Esophagus squamous epithelium (tissue), 4 donors: ENCODE data around the gene GRB7.

Source experiments
- CTCF ChIP-seq, 6 experiments: fragments of 450-650 bp in 4 of 6; fragments of 200-600 bp in 2 of 6; sonication (generic) in 2 of 6; IDR thresholded peaks; one replicate each; pipeline ENCODE4 v1.5.1; 2016 to 2019; ENCODE audit warnings: antibody characterized with exemption in 6 of 6, mild to moderate bottlenecking in 4 of 6, moderate library complexity in 4 of 6
- POLR2A ChIP-seq, 4 donors: fragments of 450-650 bp; IDR thresholded peaks; one replicate each; pipeline ENCODE4 v1.6.1; 2017; ENCODE audit warnings: antibody characterized with exemption in 4 of 4, mild to moderate bottlenecking in 4 of 4, moderate library complexity in 3 of 4

GRCh38 chr17:39776252-39776651 lies 38.5 kb downstream of the GRB7 start:
- no peak for TF ChIP-seq CTCF (IDR thresholded peaks at IDR 0.05)
- no peak for TF ChIP-seq POLR2A (IDR thresholded peaks at IDR 0.05)
